HG03432 (cell line): ENCODE measurements around the gene JAK1.

Experiments
- ATAC-seq: cut with Tn5 transposase; IDR thresholded peaks from one replicate; pipeline ENCODE4 v1.9.1; 2021; ENCODE audit warnings: mild to moderate bottlenecking, moderate library complexity; ENCODE audit not compliant: unreplicated experiment

Gene JAK1

GRCh38 chr1:64894438-64895196 lies 71.7 kb downstream of the JAK1 start:
- no peak for ATAC-seq

GRCh38 chr1:64893921-64894320 lies 72.4 kb downstream of the JAK1 start:
- no peak for ATAC-seq

GRCh38 chr1:64892576-64893573 lies 73.5 kb downstream of the JAK1 start:
- ATAC-seq = no peak

GRCh38 chr1:64891448-64891825 lies 74.9 kb downstream of the JAK1 start:
- ATAC-seq = no peak

- ATAC-seq = no peak
Measured at GRCh38 chr1:64890699-64891447, 75.5 kb downstream of the JAK1 start.

GRCh38 chr1:64887689-64888217 lies 78.6 kb downstream of the JAK1 start:
- no peak for ATAC-seq

GRCh38 chr1:64886877-64887276 lies 79.5 kb downstream of the JAK1 start:
- no peak for ATAC-seq

GRCh38 chr1:64885648-64886047 lies 80.7 kb downstream of the JAK1 start:
- ATAC-seq = no peak

GRCh38 chr1:64884261-64885040 lies 81.9 kb downstream of the JAK1 start:
- ATAC-seq = no peak

- peak; percentile 91 for ATAC-seq
Measured at GRCh38 chr1:64882574-64883255, 83.6 kb downstream of the JAK1 start.

- no peak for ATAC-seq
Measured at GRCh38 chr1:64881281-64881680, 85.1 kb downstream of the JAK1 start.

GRCh38 chr1:64880449-64880848 lies 85.9 kb downstream of the JAK1 start:
- no peak for ATAC-seq

GRCh38 chr1:64878931-64879611 lies 87.3 kb downstream of the JAK1 start:
- ATAC-seq = no peak

- ATAC-seq = no peak
Measured at GRCh38 chr1:64878090-64878489, 88.3 kb downstream of the JAK1 start.

- no peak for ATAC-seq
Measured at GRCh38 chr1:64877598-64877997, 88.8 kb downstream of the JAK1 start.

- ATAC-seq = no peak
Measured at GRCh38 chr1:64877151-64877550, 89.2 kb downstream of the JAK1 start.

GRCh38 chr1:64875606-64876005 lies 90.7 kb downstream of the JAK1 start:
- no peak for ATAC-seq

- no peak for ATAC-seq
Measured at GRCh38 chr1:64875101-64875500, 91.2 kb downstream of the JAK1 start.

- ATAC-seq = no peak
Measured at GRCh38 chr1:64874666-64875065, 91.7 kb downstream of the JAK1 start.
